HG03175 (cell line): Measurements from ENCODE around the gene NCK2.

ENCODE experiments used
- ATAC-seq: cut with Tn5 transposase; IDR thresholded peaks from one replicate; pipeline ENCODE4 v1.9.1; 2021; ENCODE audit warnings: mild to moderate bottlenecking, moderate library complexity; ENCODE audit not compliant: unreplicated experiment

NCK2 gene

GRCh38 chr2:105774781-105775337 lies 30.1 kb downstream of the NCK2 start:
- ATAC-seq, result no peak

- peak; percentile 42 for ATAC-seq
Measured at GRCh38 chr2:105775809-105776559, 31.3 kb downstream of the NCK2 start.

GRCh38 chr2:105776560-105776928 lies 31.8 kb downstream of the NCK2 start:
- peak; percentile 11 for ATAC-seq

- no peak for ATAC-seq
Measured at GRCh38 chr2:105777031-105777482, 32.3 kb downstream of the NCK2 start.

GRCh38 chr2:105777506-105778055 lies 32.9 kb downstream of the NCK2 start:
- no peak for ATAC-seq

GRCh38 chr2:105778080-105778607 lies 33.4 kb downstream of the NCK2 start:
- ATAC-seq, result no peak

GRCh38 chr2:105779394-105779793 lies 34.7 kb downstream of the NCK2 start:
- no peak for ATAC-seq

GRCh38 chr2:105780606-105781005 lies 35.9 kb downstream of the NCK2 start:
- no peak for ATAC-seq

- no peak for ATAC-seq
Measured at GRCh38 chr2:105781274-105781978, 36.7 kb downstream of the NCK2 start.

GRCh38 chr2:105782123-105782522 lies 37.4 kb downstream of the NCK2 start:
- no peak for ATAC-seq

GRCh38 chr2:105782646-105783045 lies 37.9 kb downstream of the NCK2 start:
- no peak for ATAC-seq

- no peak for ATAC-seq
Measured at GRCh38 chr2:105783151-105783738, 38.5 kb downstream of the NCK2 start.

GRCh38 chr2:105783972-105784371 lies 39.3 kb downstream of the NCK2 start:
- ATAC-seq, result no peak

- no peak for ATAC-seq
Measured at GRCh38 chr2:105784589-105784988, 39.9 kb downstream of the NCK2 start.

GRCh38 chr2:105785095-105785847 lies 40.6 kb downstream of the NCK2 start:
- no peak for ATAC-seq

GRCh38 chr2:105786231-105787230 lies 41.8 kb downstream of the NCK2 start:
- ATAC-seq, result no peak

- no peak for ATAC-seq
Measured at GRCh38 chr2:105787376-105788318, 42.9 kb downstream of the NCK2 start.

- ATAC-seq, result no peak
Measured at GRCh38 chr2:105788670-105789290, 44.1 kb downstream of the NCK2 start.
